ENCODE data around the gene MEI1. TPM values are rescaled to one million over a fixed set of nuclear protein-coding genes. Genes with fewer than 3 reads are reported as not detected.

Gene MEI1
- total and polyA plus RNA-seq, 7 donors, result 0.01 to 0.47 (median 0.23) TPM; not detected in 2

GRCh38 chr22:41805639-41806038 is 106.3 kb downstream of the MEI1 start:
- intact Hi-C loops (cut with DNase I), result loop anchor here in 1 of 2 donors (10.0 kb wide), 1 partner anchor 111 kb away; the partner anchor contains the start of gene MEI1
- no peak for ATAC-seq
- no peak for TF ChIP-seq CTCF (IDR thresholded peaks at IDR 0.05)

GRCh38 chr22:41808400-41808799 is 109.1 kb downstream of the MEI1 start:
- Histone ChIP-seq H3K36me3 (ENCODE audit: insufficient read depth in 1 of 2, low read depth in 1 of 2) (peaks cover 0 to 29% of the 10 kb centered on the region in 2 donors), H3K4me3 (no peak overlapping the region), H3K4me1 (no peaks in the 10 kb centered on the region), H3K27ac (no peak overlapping the region), H3K9me3 (no peaks in the 10 kb centered on the region), H3K27me3 (ENCODE audit: insufficient read depth in 3 of 3, low read length in 2 of 3) (no peaks in the 10 kb centered on the region)
- 84 to 90% (median 90%) methylated on average over 6 of the region's 6 CpGs for WGBS, 3 donors
- no peak for TF ChIP-seq CTCF (IDR thresholded peaks at IDR 0.05)
- ATAC-seq, result no peak
- DNase-seq, result no peak
- intact Hi-C loops (cut with DNase I), result loop anchor here in 1 of 2 donors (10.0 kb wide), 1 partner anchor 114 kb away; the partner anchor contains the start of gene MEI1

More at GRCh38 chr22:41805639-41806038, 106.3 kb downstream of the MEI1 start:
- Histone ChIP-seq H3K27me3 (ENCODE audit: insufficient read depth in 3 of 3, low read length in 2 of 3) (no peaks in the 10 kb centered on the region), H3K4me3 (no peak overlapping the region), H3K36me3 (ENCODE audit: insufficient read depth in 1 of 2, low read depth in 1 of 2) (peaks cover 0 to 16% of the 10 kb centered on the region in 2 donors), H3K9me3 (no peaks in the 10 kb centered on the region), H3K4me1 (peaks cover 6% of the 10 kb centered on the region), H3K27ac (no peak overlapping the region)
- DNase-seq, result no peak

- Histone ChIP-seq H3K27ac (no peak overlapping the region), H3K9me3 (no peaks in the 10 kb centered on the region), H3K4me1 (no peaks in the 10 kb centered on the region), H3K27me3 (ENCODE audit: insufficient read depth in 3 of 3, low read length in 2 of 3) (no peaks in the 10 kb centered on the region), H3K36me3 (ENCODE audit: insufficient read depth in 1 of 2, low read depth in 1 of 2) (peaks cover 0 to 35% of the 10 kb centered on the region in 2 donors), H3K4me3 (no peak overlapping the region)
- DNase-seq, result no peak
- intact Hi-C loops (cut with DNase I), result loop anchor here (10.0 kb wide), 2 partner anchors 255 to 265 kb away; partner anchors contain the start of genes NAGA (in 1 of the 2), PHETA2 (in 1 of the 2) and SMDT1 (in 1 of the 2)
- no peak for TF ChIP-seq CTCF (IDR thresholded peaks at IDR 0.05)
- ATAC-seq, result no peak
- WGBS, 3 donors, result 87 to 89% (median 88%) methylated on average over 12 of the region's 12 CpGs
These were observed 110.7 kb downstream of the MEI1 start for GRCh38 chr22:41810022-41810421.

GRCh38 chr22:41812805-41813545 is 113.7 kb downstream of the MEI1 start:
- H3K36me3 ChIP-seq (ENCODE audit: insufficient read depth in 1 of 2, low read depth in 1 of 2), result peaks cover 0 to 35% of the 10 kb centered on the region in 2 donors
- intact Hi-C loops (cut with DNase I), result loop anchor here (10.0 kb wide), 2 partner anchors 252 to 262 kb away; partner anchors contain the start of genes NAGA (in 1 of the 2), PHETA2 (in 1 of the 2) and SMDT1 (in 1 of the 2)

More at GRCh38 chr22:41812805-41813545, 113.7 kb downstream of the MEI1 start:
- Histone ChIP-seq H3K27me3 (ENCODE audit: insufficient read depth in 3 of 3, low read length in 2 of 3) (no peaks in the 10 kb centered on the region), H3K9me3 (no peaks in the 10 kb centered on the region), H3K4me3 (no peak overlapping the region), H3K27ac (no peak overlapping the region), H3K4me1 (peaks cover 19% of the 10 kb centered on the region)
- DNase-seq (no peak), ATAC-seq (no peak)
- no peak for TF ChIP-seq CTCF (IDR thresholded peaks at IDR 0.05)
- WGBS, 3 donors, result 89 to 93% (median 91%) methylated on average over 16 of the region's 16 CpGs
